HG02884 (cell line): ENCODE data around the gene MGARP.
"Not testable (repeated sequence)": the region's sequence is repeated elsewhere in the genome, so short reads cannot be mapped to it uniquely, and the experiment has no call there.

Experiments used
- ATAC-seq: cut with Tn5 transposase; IDR thresholded peaks from one replicate; pipeline ENCODE4 v1.9.1; 2021; ENCODE audit warnings: mild to moderate bottlenecking, moderate library complexity; ENCODE audit not compliant: unreplicated experiment

MGARP gene

GRCh38 chr4:139295942-139296299 is 15.9 kb upstream of the MGARP start:
- ATAC-seq: no peak

- peak; percentile 81 for ATAC-seq
Observed at GRCh38 chr4:139295206-139295941, 15.3 kb upstream of the MGARP start.

GRCh38 chr4:139286186-139286698 is 6.2 kb upstream of the MGARP start:
- no peak for ATAC-seq

GRCh38 chr4:139282721-139283075 is 2.7 kb upstream of the MGARP start:
- no peak for ATAC-seq

GRCh38 chr4:139282065-139282720 is 2.2 kb upstream of the MGARP start:
- ATAC-seq: no peak

GRCh38 chr4:139278912-139279759 is 889 bp downstream of the MGARP start:
- ATAC-seq: no peak

- no peak for ATAC-seq
Observed at GRCh38 chr4:139278485-139278884, 1.5 kb downstream of the MGARP start.

- no peak for ATAC-seq
Observed at GRCh38 chr4:139275281-139275735, 4.7 kb downstream of the MGARP start.

GRCh38 chr4:139274790-139275189 is 5.2 kb downstream of the MGARP start:
- no peak for ATAC-seq

GRCh38 chr4:139273835-139274234 is 6.2 kb downstream of the MGARP start:
- ATAC-seq: no peak

- ATAC-seq: no peak
Observed at GRCh38 chr4:139267301-139267700, 12.7 kb downstream of the MGARP start.

GRCh38 chr4:139266583-139267257 is 13.3 kb downstream of the MGARP start:
- ATAC-seq: peak; percentile 94

- no peak for ATAC-seq
Observed at GRCh38 chr4:139266208-139266582, 13.8 kb downstream of the MGARP start.

GRCh38 chr4:139265654-139266053 is 14.4 kb downstream of the MGARP start:
- no peak for ATAC-seq

GRCh38 chr4:139256349-139256748 is 23.7 kb downstream of the MGARP start:
- ATAC-seq: no peak

GRCh38 chr4:139255581-139255980 is 24.4 kb downstream of the MGARP start:
- not testable (repeated sequence) for ATAC-seq

GRCh38 chr4:139253713-139254112 is 26.3 kb downstream of the MGARP start:
- ATAC-seq: no peak

GRCh38 chr4:139253046-139253445 is 27.0 kb downstream of the MGARP start:
- ATAC-seq: no peak

GRCh38 chr4:139247700-139248238 is 32.3 kb downstream of the MGARP start:
- no peak for ATAC-seq

- ATAC-seq: no peak
Observed at GRCh38 chr4:139247241-139247640, 32.8 kb downstream of the MGARP start.

GRCh38 chr4:139246166-139246565 is 33.9 kb downstream of the MGARP start:
- ATAC-seq: no peak
